Endodermal cell (in vitro differentiated cells): ENCODE measurements around the gene FKBP14. TPM values are rescaled to one million over a fixed set of nuclear protein-coding genes. Genes with fewer than 3 reads are reported as not detected.

ENCODE experiments used
- DNase-seq: peaks from one replicate; pipeline ENCODE4 v3.0.0-alpha.2; 2017
- H3K27ac ChIP-seq: 2 replicates; pipeline ENCODE4 v1.5.1; 2013; ENCODE audit warnings: mild to moderate bottlenecking, low read depth, low read length, moderate library complexity
- H3K27me3 ChIP-seq: 2 replicates; pipeline ENCODE4 v1.6.1; 2013; ENCODE audit warnings: mild to moderate bottlenecking, low read length, moderate library complexity; ENCODE audit not compliant: insufficient read depth, control insufficient read depth, poor library complexity, severe bottlenecking
- H3K36me3 ChIP-seq: 2 replicates; pipeline ENCODE4 v1.7.0; 2013; ENCODE audit warnings: mild to moderate bottlenecking, low read length, moderate library complexity; ENCODE audit not compliant: control insufficient read depth, insufficient read depth
- H3K4me1 ChIP-seq: one replicate; pipeline ENCODE4 v1.7.0; 2013; ENCODE audit warnings: low read length; ENCODE audit not compliant: control insufficient read depth, insufficient read depth
- H3K4me3 ChIP-seq: 2 replicates; pipeline ENCODE4 v1.5.1; 2013; ENCODE audit warnings: mild to moderate bottlenecking, low read length, moderate library complexity
- H3K9ac ChIP-seq: 2 replicates; pipeline ENCODE4 v1.6.1; 2013; ENCODE audit warnings: mild to moderate bottlenecking, low read length, moderate library complexity; ENCODE audit not compliant: poor library complexity, severe bottlenecking; ENCODE audit errors: extremely low read depth
- H3K9me3 ChIP-seq: 2 replicates; pipeline ENCODE4 v1.6.1; 2013; ENCODE audit warnings: mild to moderate bottlenecking, low read length, moderate library complexity; ENCODE audit not compliant: control insufficient read depth
- H3K27ac Mint-ChIP-seq: 2 replicates; pipeline ENCODE4 v1.8.0; 2020; ENCODE audit warnings: mixed read lengths
- H3K27me3 Mint-ChIP-seq: 2 replicates; pipeline ENCODE4 v1.8.0; 2021; ENCODE audit warnings: mild to moderate bottlenecking, mixed read lengths; ENCODE audit not compliant: insufficient read depth
- H3K36me3 Mint-ChIP-seq: 2 replicates; pipeline ENCODE4 v1.8.0; 2020; ENCODE audit warnings: low read depth, mixed read lengths
- H3K4me1 Mint-ChIP-seq: 2 replicates; pipeline ENCODE4 v1.8.0; 2020; ENCODE audit warnings: mixed read lengths
- H3K4me3 Mint-ChIP-seq: 2 replicates; pipeline ENCODE4 v1.8.0; 2020; ENCODE audit warnings: mild to moderate bottlenecking, moderate library complexity, mixed read lengths
- H3K9me3 Mint-ChIP-seq: 2 replicates; pipeline ENCODE4 v1.8.0; 2020; ENCODE audit warnings: mild to moderate bottlenecking, mixed read lengths
- WGBS, 2 experiments: methylation state at CpG; one replicate each; pipeline versions ENCODE4 v1.1.5 to v1.1.7; 2013; ENCODE audit warnings: missing lambda C conversion rate in 2 of 2, mixed read lengths in 1 of 2; ENCODE audit not compliant: insufficient coverage in 1 of 2, insufficient read length in 1 of 2; 5-methylcytosine and 5-hydroxymethylcytosine counted together
- total RNA-seq, 2 donors: library from RNA; stranded (reverse); fragmentation: NEBNext Ultra II Directional in 1 of 2; extraction: Animal tissue kit (Norgen Biotek cat#: 25700) in 1 of 2; gene quantifications; 2 replicates in 1 of 2; 3 replicates in 1 of 2; pipeline ENCODE4 v1.2.1, GENCODE V29; 2021
- TF ChIP-seq, protein P1 (sequence below): fragments of 200-600 bp; sonication (generic); conservative IDR thresholded peaks from 2 replicates; pipeline ENCODE4 v1.5.0; 2021; ENCODE audit warnings: antibody characterized with exemption, mild to moderate bottlenecking

FKBP14 gene
- total RNA-seq, 2 donors from 2014 or later: 15.1 to 24.8 TPM

DNA sequence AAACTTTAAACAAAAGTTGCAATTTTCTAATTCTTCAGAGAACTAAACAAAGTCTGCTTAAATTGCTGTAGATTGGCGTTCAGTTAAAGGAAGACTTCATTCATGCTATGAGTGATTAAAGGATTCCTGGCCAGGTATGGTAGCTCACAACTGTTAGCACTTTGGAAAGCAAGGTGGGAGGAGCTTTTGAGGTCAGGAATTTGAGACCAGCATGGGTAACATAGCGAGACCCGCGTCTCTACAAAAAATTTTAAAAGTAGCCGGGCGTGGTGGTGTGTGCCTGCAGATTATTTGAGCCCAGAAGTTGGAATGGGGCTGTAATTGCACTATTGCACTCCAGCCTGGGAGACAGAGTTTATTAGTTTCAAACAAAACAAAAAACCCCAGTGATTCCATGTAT, 23.4 kb downstream of the FKBP14 start:
- H3K4me3 Mint-ChIP-seq: no peak overlapping the region
- peaks cover 1% of the 10 kb centered on the region for H3K36me3 Mint-ChIP-seq
- no peak overlapping the region for H3K27ac Mint-ChIP-seq
- no peaks in the 10 kb centered on the region for H3K9me3 ChIP-seq
- no peaks in the 10 kb centered on the region for H3K27me3 ChIP-seq
- WGBS, 2 experiments: 48 to 61% methylated on average over 6 of the region's 6 CpGs
- peaks cover 8% of the 10 kb centered on the region for H3K9me3 Mint-ChIP-seq
- DNase-seq: peak; percentile 60
- H3K4me1 ChIP-seq: no peaks in the 10 kb centered on the region
- H3K27ac ChIP-seq: no peak overlapping the region
- H3K4me1 Mint-ChIP-seq: peaks cover 10% of the 10 kb centered on the region
- no peaks in the 10 kb centered on the region for H3K27me3 Mint-ChIP-seq
- no peaks in the 10 kb centered on the region for H3K36me3 ChIP-seq
- TF ChIP-seq, protein P1, sequence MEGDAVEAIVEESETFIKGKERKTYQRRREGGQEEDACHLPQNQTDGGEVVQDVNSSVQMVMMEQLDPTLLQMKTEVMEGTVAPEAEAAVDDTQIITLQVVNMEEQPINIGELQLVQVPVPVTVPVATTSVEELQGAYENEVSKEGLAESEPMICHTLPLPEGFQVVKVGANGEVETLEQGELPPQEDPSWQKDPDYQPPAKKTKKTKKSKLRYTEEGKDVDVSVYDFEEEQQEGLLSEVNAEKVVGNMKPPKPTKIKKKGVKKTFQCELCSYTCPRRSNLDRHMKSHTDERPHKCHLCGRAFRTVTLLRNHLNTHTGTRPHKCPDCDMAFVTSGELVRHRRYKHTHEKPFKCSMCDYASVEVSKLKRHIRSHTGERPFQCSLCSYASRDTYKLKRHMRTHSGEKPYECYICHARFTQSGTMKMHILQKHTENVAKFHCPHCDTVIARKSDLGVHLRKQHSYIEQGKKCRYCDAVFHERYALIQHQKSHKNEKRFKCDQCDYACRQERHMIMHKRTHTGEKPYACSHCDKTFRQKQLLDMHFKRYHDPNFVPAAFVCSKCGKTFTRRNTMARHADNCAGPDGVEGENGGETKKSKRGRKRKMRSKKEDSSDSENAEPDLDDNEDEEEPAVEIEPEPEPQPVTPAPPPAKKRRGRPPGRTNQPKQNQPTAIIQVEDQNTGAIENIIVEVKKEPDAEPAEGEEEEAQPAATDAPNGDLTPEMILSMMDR: no peak
- H3K4me3 ChIP-seq: no peak overlapping the region
- H3K9ac ChIP-seq: no peak overlapping the region

DNA sequence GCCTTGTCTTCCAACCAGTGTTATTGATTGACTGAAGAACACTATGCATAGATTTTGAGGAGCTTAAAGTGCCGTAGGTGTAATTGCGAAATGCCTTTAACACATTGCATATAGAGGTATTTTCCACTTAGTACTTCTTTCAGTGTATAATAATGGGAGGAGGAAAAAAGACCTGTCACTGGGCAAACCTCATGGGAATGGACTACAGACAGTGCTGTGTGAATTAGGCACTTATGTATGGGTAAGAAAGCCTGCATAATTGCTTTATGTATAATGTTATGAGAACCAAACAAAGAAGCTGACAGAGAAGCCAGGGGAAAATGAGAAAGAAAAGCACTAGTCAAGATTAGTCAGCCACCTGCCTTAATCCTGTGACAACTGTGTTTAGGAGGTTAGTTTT, 24.5 kb downstream of the FKBP14 start:
- Mint-ChIP-seq H3K36me3 (peaks cover 1% of the 10 kb centered on the region), H3K27ac (no peak overlapping the region), H3K4me3 (no peak overlapping the region), H3K9me3 (peaks cover 13% of the 10 kb centered on the region), H3K4me1 (peaks cover 10% of the 10 kb centered on the region), H3K27me3 (no peaks in the 10 kb centered on the region)
- H3K27ac ChIP-seq: peak overlapping the region; percentile 68
- H3K4me3 ChIP-seq: no peak overlapping the region
- no peaks in the 10 kb centered on the region for H3K36me3 ChIP-seq
- 95 to 100% methylated on average over 2 of the region's 2 CpGs for WGBS, 2 experiments
- no peak for DNase-seq
- peaks cover 2% of the 10 kb centered on the region for H3K9me3 ChIP-seq
- no peaks in the 10 kb centered on the region for H3K27me3 ChIP-seq
- TF ChIP-seq, protein P1: no peak
- H3K4me1 ChIP-seq: no peaks in the 10 kb centered on the region
- no peak overlapping the region for H3K9ac ChIP-seq

DNA sequence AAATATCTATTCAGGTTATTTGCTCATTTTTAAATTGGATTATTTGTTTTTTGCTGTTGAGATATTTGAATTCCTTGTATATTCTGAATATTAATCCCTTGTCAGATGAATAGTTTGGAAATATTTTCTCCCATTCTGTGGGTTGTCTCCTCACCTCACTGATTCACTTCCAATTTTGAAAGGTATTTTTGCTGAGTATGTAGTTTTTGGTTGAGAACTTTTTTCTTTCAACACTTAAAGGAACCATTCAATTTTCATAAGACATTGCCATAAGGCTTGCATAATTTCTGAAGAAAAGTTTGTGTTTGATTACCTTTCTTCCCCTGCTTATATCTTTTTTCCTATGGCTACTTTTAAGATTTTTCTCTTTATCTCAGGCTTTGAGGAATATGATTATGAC, 28.0 kb downstream of the FKBP14 start:
- Mint-ChIP-seq H3K36me3 (peaks cover 6% of the 10 kb centered on the region), H3K27me3 (no peaks in the 10 kb centered on the region), H3K4me1 (peaks cover 2% of the 10 kb centered on the region), H3K4me3 (no peak overlapping the region), H3K9me3 (peaks cover 32% of the 10 kb centered on the region), H3K27ac (no peak overlapping the region)
- H3K27ac ChIP-seq: no peak overlapping the region
- H3K36me3 ChIP-seq: no peaks in the 10 kb centered on the region
- no peak overlapping the region for H3K4me3 ChIP-seq
- H3K27me3 ChIP-seq: no peaks in the 10 kb centered on the region
- TF ChIP-seq, protein P1: no peak
- no peaks in the 10 kb centered on the region for H3K4me1 ChIP-seq
- no peak overlapping the region for H3K9ac ChIP-seq
- no peak for DNase-seq
- peaks cover 27% of the 10 kb centered on the region for H3K9me3 ChIP-seq
